ENCODE results near the gene ATXN1. TPM values are rescaled to one million over a fixed set of nuclear protein-coding genes. Genes with fewer than 3 reads are reported as not detected.

ATXN1 gene
- total and polyA plus RNA-seq, 2 experiments from 2014 or later, result 14.2 to 20.1 TPM

GRCh38 chr6:16434885-16435284 lies 326.4 kb downstream of the ATXN1 start:
- TF ChIP-seq EZH2phosphoT487 (IDR thresholded peaks at IDR 0.05; ENCODE audit: insufficient read depth, low read depth) (no peak), EZH2 (IDR thresholded peaks at IDR 0.05; ENCODE audit: insufficient read depth, poor library complexity, severe bottlenecking) (no peak)
- Histone ChIP-seq H3F3A (ENCODE audit: insufficient read depth) (peaks cover 23% of the 10 kb centered on the region), H3K36me3 (ENCODE audit: low read depth) (no peaks in the 10 kb centered on the region), H3K4me2 (ENCODE audit: unreplicated experiment) (no peak overlapping the region), H3K27ac (no peak overlapping the region), H2AFZ (no peak overlapping the region), H4K20me1 (ENCODE audit: insufficient read depth) (no peaks in the 10 kb centered on the region), H3K9me2 (ENCODE audit: insufficient read depth) (no peaks in the 10 kb centered on the region), H3K4me1 (ENCODE audit: insufficient read depth) (peaks cover 30% of the 10 kb centered on the region), H3K9me3 (ENCODE audit: low read depth) (no peaks in the 10 kb centered on the region), H3K9ac (no peak overlapping the region), H3K27me3 (replicated peaks; ENCODE audit: insufficient read depth) (no peaks in the 10 kb centered on the region), H3K79me2 (ENCODE audit: insufficient read depth) (no peaks in the 10 kb centered on the region), H3K4me3 (no peak overlapping the region)
- no peak for DNase-seq
- 97 to 99% methylated on average over 4 of the region's 4 CpGs for WGBS, 2 experiments (ENCODE audit: low coverage in 1 of 2, low lambda C conversion rate in 2 of 2, missing lambda C conversion rate in 2 of 2)
- in situ Hi-C loops (cut with MboI), result no loop called here

- peaks cover 17% of the 10 kb centered on the region for H3F3A ChIP-seq (ENCODE audit: insufficient read depth)
- H3K36me3 ChIP-seq (ENCODE audit: low read depth), result no peaks in the 10 kb centered on the region
- in situ Hi-C loops (cut with MboI), result no loop called here
- no peaks in the 10 kb centered on the region for H3K9me3 ChIP-seq (ENCODE audit: low read depth)
- H2AFZ ChIP-seq, result no peak overlapping the region
- no peaks in the 10 kb centered on the region for H3K27me3 ChIP-seq (replicated peaks; ENCODE audit: insufficient read depth)
- 74 to 80% methylated on average over 11 of the region's 11 CpGs for WGBS, 2 experiments (ENCODE audit: low coverage in 1 of 2, low lambda C conversion rate in 2 of 2, missing lambda C conversion rate in 2 of 2)
- no peak overlapping the region for H3K4me2 ChIP-seq (ENCODE audit: unreplicated experiment)
- TF ChIP-seq EZH2 (IDR thresholded peaks at IDR 0.05; ENCODE audit: insufficient read depth, poor library complexity, severe bottlenecking) (no peak), EZH2phosphoT487 (IDR thresholded peaks at IDR 0.05; ENCODE audit: insufficient read depth, low read depth) (no peak)
- DNase-seq, result no peak
- H3K79me2 ChIP-seq (ENCODE audit: insufficient read depth), result peaks cover 4% of the 10 kb centered on the region; the same call in 1 of the 2 replicates
- no peak overlapping the region for H3K27ac ChIP-seq
- H4K20me1 ChIP-seq (ENCODE audit: insufficient read depth), result no peaks in the 10 kb centered on the region
- H3K4me1 ChIP-seq (ENCODE audit: insufficient read depth), result peaks cover 25% of the 10 kb centered on the region
- no peak overlapping the region for H3K9ac ChIP-seq
- no peak overlapping the region for H3K4me3 ChIP-seq
- no peaks in the 10 kb centered on the region for H3K9me2 ChIP-seq (ENCODE audit: insufficient read depth)
These were observed 327.8 kb downstream of the ATXN1 start for GRCh38 chr6:16433338-16433890.

DNA sequence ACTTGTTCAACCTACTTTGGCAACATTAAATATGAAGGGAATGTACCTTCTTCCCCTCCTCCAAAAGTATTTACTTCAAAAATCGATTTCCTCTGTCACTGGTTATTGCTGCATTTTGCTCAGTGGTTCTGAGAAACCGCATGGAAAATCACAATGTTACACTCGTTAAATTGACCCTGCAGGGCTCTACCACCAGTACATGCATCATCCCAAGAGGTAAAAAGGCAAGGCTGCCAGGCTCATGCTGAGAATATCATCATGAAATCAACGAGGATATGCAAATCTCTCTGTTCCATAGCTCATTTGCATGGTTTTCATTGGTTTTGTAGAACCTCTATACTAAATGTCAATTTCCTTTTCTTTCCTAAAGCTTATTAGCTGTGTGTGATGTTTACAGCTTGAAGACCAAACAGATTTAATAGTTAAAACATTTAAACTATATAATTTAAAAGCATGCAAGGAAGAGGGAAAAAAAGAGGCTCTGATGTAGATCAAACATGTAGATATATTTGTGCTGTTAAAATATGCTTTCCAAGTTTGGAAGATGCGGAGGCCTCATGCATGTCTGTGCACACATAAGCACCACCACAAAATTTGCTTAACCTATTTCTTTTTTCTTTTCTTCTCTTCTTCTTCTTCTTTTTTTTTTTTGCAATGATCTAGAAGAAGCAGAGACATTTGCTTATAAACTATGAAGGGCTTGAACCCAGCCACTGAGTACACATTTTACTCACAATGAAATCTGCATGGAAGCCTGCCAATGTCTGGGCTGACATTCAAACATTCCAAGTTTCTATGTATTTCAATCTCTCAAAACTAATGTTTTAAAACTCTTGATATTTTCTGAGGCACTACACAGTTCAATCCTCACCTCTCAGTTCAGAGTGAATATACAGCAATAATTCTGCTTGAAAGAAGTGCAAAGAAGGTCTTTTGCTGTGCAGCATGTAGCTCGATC lies 328.9 kb downstream of the ATXN1 start:
- in situ Hi-C loops (cut with MboI), result no loop called here
- H3K9me3 ChIP-seq (ENCODE audit: low read depth), result no peaks in the 10 kb centered on the region
- WGBS, 2 experiments (ENCODE audit: low coverage in 1 of 2, low lambda C conversion rate in 2 of 2, missing lambda C conversion rate in 2 of 2), result 70% methylated on average over 6 of the region's 6 CpGs

GRCh38 chr6:16431106-16431505 lies 330.2 kb downstream of the ATXN1 start:
- Histone ChIP-seq H4K20me1 (ENCODE audit: insufficient read depth) (no peaks in the 10 kb centered on the region), H3K9ac (no peak overlapping the region), H2AFZ (no peak overlapping the region), H3K4me2 (ENCODE audit: unreplicated experiment) (no peak overlapping the region), H3K4me1 (ENCODE audit: insufficient read depth) (peaks cover 25% of the 10 kb centered on the region), H3F3A (ENCODE audit: insufficient read depth) (peaks cover 16% of the 10 kb centered on the region), H3K9me2 (ENCODE audit: insufficient read depth) (no peaks in the 10 kb centered on the region), H3K27me3 (replicated peaks; ENCODE audit: insufficient read depth) (no peaks in the 10 kb centered on the region), H3K4me3 (no peak overlapping the region), H3K79me2 (ENCODE audit: insufficient read depth) (peaks cover 7% of the 10 kb centered on the region; the same call in 1 of the 2 replicates), H3K9me3 (ENCODE audit: low read depth) (no peaks in the 10 kb centered on the region), H3K36me3 (ENCODE audit: low read depth) (no peaks in the 10 kb centered on the region), H3K27ac (no peak overlapping the region)
- no peak for TF ChIP-seq EZH2 (IDR thresholded peaks at IDR 0.05; ENCODE audit: insufficient read depth, poor library complexity, severe bottlenecking)
- no peak for TF ChIP-seq EZH2phosphoT487 (IDR thresholded peaks at IDR 0.05; ENCODE audit: insufficient read depth, low read depth)
- DNase-seq, result no peak
- in situ Hi-C loops (cut with MboI), result no loop called here
- WGBS, 2 experiments (ENCODE audit: low coverage in 1 of 2, low lambda C conversion rate in 2 of 2, missing lambda C conversion rate in 2 of 2), result 49 to 56% methylated on average over 3 of the region's 3 CpGs

More for the DNA sequence above, 328.9 kb downstream of the ATXN1 start:
- TF ChIP-seq EZH2 (IDR thresholded peaks at IDR 0.05; ENCODE audit: insufficient read depth, poor library complexity, severe bottlenecking) (no peak), EZH2phosphoT487 (IDR thresholded peaks at IDR 0.05; ENCODE audit: insufficient read depth, low read depth) (no peak)
- no peaks in the 10 kb centered on the region for H3K27me3 ChIP-seq (replicated peaks; ENCODE audit: insufficient read depth)
- H3K9me2 ChIP-seq (ENCODE audit: insufficient read depth), result no peaks in the 10 kb centered on the region
- H3K4me1 ChIP-seq (ENCODE audit: insufficient read depth), result peaks cover 25% of the 10 kb centered on the region
- no peaks in the 10 kb centered on the region for H4K20me1 ChIP-seq (ENCODE audit: insufficient read depth)
- no peak overlapping the region for H3K4me3 ChIP-seq
- no peak overlapping the region for H3K9ac ChIP-seq
- H3K79me2 ChIP-seq (ENCODE audit: insufficient read depth), result peaks cover 7% of the 10 kb centered on the region; the same call in 1 of the 2 replicates
- no peaks in the 10 kb centered on the region for H3K36me3 ChIP-seq (ENCODE audit: low read depth)
- no peak overlapping the region for H3K4me2 ChIP-seq (ENCODE audit: unreplicated experiment)
- no peak overlapping the region for H3K27ac ChIP-seq
- peaks cover 16% of the 10 kb centered on the region for H3F3A ChIP-seq (ENCODE audit: insufficient read depth)
- DNase-seq, result peak; percentile 45
- no peak overlapping the region for H2AFZ ChIP-seq

Data from GM23248 (cell line).